ENCODE measurements around the gene TNIP1. TPM values are rescaled to one million over a fixed set of nuclear protein-coding genes. Genes with fewer than 3 reads are reported as not detected.

The TNIP1 gene
- polyA plus RNA-seq, 2 of the 4 experiments (the other 2 are of a cell fraction), result 48.4 to 53.4 TPM

GRCh38 chr5:151038801-151039238 lies 42.0 kb downstream of the TNIP1 start:
- DNase-seq (ENCODE audit: low read depth in 1 of 2, low spot score in 1 of 2), result no peak
- CTCF ChIA-PET, result interaction anchor here (0.6 to 15.1 kb wide), 3 partner anchors 12 to 77 kb away, joined by 5 to 151 read pairs (median 66); no protein-coding TSS in a partner anchor
- POLR2A ChIA-PET, result no interaction called here
- no peak overlapping the region for H3K4me2 ChIP-seq
- ATAC-seq, result no peak
- H3K9me3 ChIP-seq, result no peaks in the 10 kb centered on the region
- no peak for TF ChIP-seq RAD21 (conservative IDR thresholded peaks at IDR 0.05 in 1 of 2, IDR thresholded peaks at IDR 0.05 in 1 of 2)
- TF ChIP-seq BCL3 (IDR thresholded peaks at IDR 0.05), result no peak
- TF ChIP-seq ATOH8 (CRISPR knock-in tag; IDR thresholded peaks at IDR 0.05; ENCODE audit: low read depth), result no peak
- TF ChIP-seq FOSL2 (IDR thresholded peaks at IDR 0.05), result no peak
- no peak for TF ChIP-seq FOSL2 (CRISPR knock-in tag; IDR thresholded peaks at IDR 0.05)
- no peak for TF ChIP-seq MAFK (IDR thresholded peaks at IDR 0.05; ENCODE audit: partially characterized antibody)
- no peak for TF ChIP-seq NFE2L2 (conservative IDR thresholded peaks at IDR 0.05; ENCODE audit: low read length)
- TF ChIP-seq NR3C1 (IDR thresholded peaks at IDR 0.05), result no peak
- no peak for TF ChIP-seq RARB (CRISPR knock-in tag; IDR thresholded peaks at IDR 0.05)
- no peak for TF ChIP-seq E2F6 (IDR thresholded peaks at IDR 0.05; ENCODE audit: borderline replicate concordance, low read depth)
- TF ChIP-seq CBX2 (IDR thresholded peaks at IDR 0.05; ENCODE audit: borderline replicate concordance, low read depth), result no peak
- 68% methylated on average over 6 of the region's 7 CpGs for WGBS (ENCODE audit: missing lambda C conversion rate)
- peak overlapping the region in 1 of 2 experiments; percentile 13; a peak in 1 of 6 replicates for H3K27ac ChIP-seq
- FAIRE-seq, result no peak
- no peak overlapping the region for H3K4me3 ChIP-seq
- peaks cover 39% of the 10 kb centered on the region for H3K4me1 ChIP-seq

- no peak overlapping the region for H3K4me2 ChIP-seq
- H3K27ac ChIP-seq, result peak overlapping the region in 1 of 2 experiments; percentile 13; a peak in 1 of 6 replicates
- H3K4me3 ChIP-seq, result no peak overlapping the region
- ChIA-PET CTCF (interaction anchor here (0.6 to 15.1 kb wide), 3 partner anchors 13 to 77 kb away, joined by 5 to 151 read pairs (median 66); no protein-coding TSS in a partner anchor), POLR2A (no interaction called here)
- ATAC-seq (no peak), FAIRE-seq (no peak), DNase-seq (ENCODE audit: low read depth in 1 of 2, low spot score in 1 of 2) (no peak)
- peaks cover 39% of the 10 kb centered on the region for H3K4me1 ChIP-seq
- no peak for TF ChIP-seq KDM1A (IDR thresholded peaks at IDR 0.05; ENCODE audit: low read depth)
- no peak for TF ChIP-seq E2F6 (IDR thresholded peaks at IDR 0.05; ENCODE audit: borderline replicate concordance, low read depth)
- TF ChIP-seq MAZ (IDR thresholded peaks at IDR 0.05; ENCODE audit: borderline replicate concordance, low read depth, low read length), result no peak
- no peak for TF ChIP-seq RARB (CRISPR knock-in tag; IDR thresholded peaks at IDR 0.05)
- no peak for TF ChIP-seq TFCP2L1 (CRISPR knock-in tag; IDR thresholded peaks at IDR 0.05)
- TF ChIP-seq ZSCAN20 (CRISPR knock-in tag; IDR thresholded peaks at IDR 0.05), result no peak
- TF ChIP-seq HOXB5 (CRISPR knock-in tag; IDR thresholded peaks at IDR 0.05), result no peak
- TF ChIP-seq EHMT2 (IDR thresholded peaks at IDR 0.05; ENCODE audit: low read depth), result no peak
- TF ChIP-seq ATOH8 (CRISPR knock-in tag; IDR thresholded peaks at IDR 0.05; ENCODE audit: low read depth), result no peak
- no peak for TF ChIP-seq NPAS2 (CRISPR knock-in tag; IDR thresholded peaks at IDR 0.05; ENCODE audit: borderline replicate concordance)
- no peak for TF ChIP-seq CBX2 (IDR thresholded peaks at IDR 0.05; ENCODE audit: borderline replicate concordance, low read depth)
- TF ChIP-seq TP53 (CRISPR knock-in tag; IDR thresholded peaks at IDR 0.05), result no peak
- TF ChIP-seq HMGXB4 (CRISPR knock-in tag; IDR thresholded peaks at IDR 0.05; ENCODE audit: borderline replicate concordance), result no peak
- no peak for TF ChIP-seq USF2 (IDR thresholded peaks at IDR 0.05)
- H3K9me3 ChIP-seq, result no peaks in the 10 kb centered on the region
- 93% methylated on average over 8 of the region's 8 CpGs for WGBS (ENCODE audit: missing lambda C conversion rate)
Measured at GRCh38 chr5:151038412-151038745, 42.5 kb downstream of the TNIP1 start.

Measured in A549 (cell line).